Endothelial cell of umbilical vein (primary cell): ENCODE data around the gene PCDH11Y. TPM values are rescaled to one million over a fixed set of nuclear protein-coding genes. Genes with fewer than 3 reads are reported as not detected.
"Not testable (repeated sequence)": the region's sequence is repeated elsewhere in the genome, so short reads cannot be mapped to it uniquely, and the experiment has no call there.

Experiments
- BruUV-seq: library from RNA; stranded (reverse); fragments of 400-500 nt; replicated peaks from 2 replicates; lab custom pipeline; 2021; lab: Mats Ljungman, UMichigan
- CTCF ChIA-PET: fragments of 300-600, 350-600 bp; sonication (Branson Sonifier 250); formaldehyde crosslinking; loops from one replicate; lab custom pipeline; 2021; ENCODE audit warnings: antibody characterized with exemption, inconsistent platforms; lab: Charles Lee
- POLR2A ChIA-PET: fragments of 300-600, 350-600 bp; sonication (Branson Sonifier 250); formaldehyde crosslinking; loops from one replicate; lab custom pipeline; 2021; ENCODE audit warnings: antibody characterized with exemption, inconsistent platforms; lab: Charles Lee
- DNase-seq: peaks from one replicate; pipeline ENCODE4 v3.0.0-alpha.2; 2011; ENCODE audit warnings: low read depth, low spot score
- FAIRE-seq: peaks from 2 replicates; lab custom pipeline; 2011; peaks lifted over from hg19 to GRCh38; lab: Jason Lieb, UNC
- H2AFZ ChIP-seq: 2 replicates; pipeline ENCODE4 v1.6.0; 2012; ENCODE audit warnings: low read depth, low read length, control low read depth, inconsistent platforms
- H3K27ac ChIP-seq: 2 replicates; pipeline ENCODE4 v1.5.1; 2011; ENCODE audit warnings: low read depth, mild to moderate bottlenecking, control low read depth, low read length, moderate library complexity; ENCODE audit not compliant: insufficient read depth
- H3K27me3 ChIP-seq, 2 experiments: 2 replicates each; pipeline versions ENCODE4 v1.6.0 to v1.6.1; 2011; ENCODE audit warnings: low read length in 2 of 2, mixed read lengths in 1 of 2; ENCODE audit not compliant: control insufficient read depth in 2 of 2, insufficient read depth in 2 of 2
- H3K36me3 ChIP-seq, 2 experiments: 2 replicates in 1 of 2; 3 replicates in 1 of 2; pipeline ENCODE4 v1.5.1; 2011; ENCODE audit warnings: low read length in 2 of 2, mild to moderate bottlenecking in 1 of 2, moderate library complexity in 1 of 2; ENCODE audit not compliant: control insufficient read depth in 2 of 2, insufficient read depth in 2 of 2; ENCODE audit errors: extremely low read depth in 1 of 2
- H3K4me1 ChIP-seq: 3 replicates; pipeline ENCODE4 v1.5.1; 2011; ENCODE audit warnings: mild to moderate bottlenecking, low read length; ENCODE audit not compliant: control insufficient read depth, insufficient read depth; ENCODE audit errors: extremely low read depth
- H3K4me2 ChIP-seq: 2 replicates; pipeline ENCODE4 v1.6.1; 2011; ENCODE audit warnings: low read length, control low read depth, mixed read lengths; ENCODE audit not compliant: insufficient read depth
- H3K4me3 ChIP-seq, 3 experiments: fragments of 200-600 bp in 1 of 3; sonication (generic), shearing (Covaris generic) in 1 of 3; replicated peaks in 1 of 3; 2 replicates each; pipeline ENCODE4 v1.5.1; 2011 to 2016; ENCODE audit warnings: control low read depth in 3 of 3, low read length in 3 of 3, mild to moderate bottlenecking in 2 of 3, inconsistent platforms in 1 of 3, low read depth in 1 of 3, moderate library complexity in 1 of 3; ENCODE audit not compliant: insufficient read depth in 1 of 3
- H3K79me2 ChIP-seq: 2 replicates; pipeline ENCODE4 v1.6.0; 2012; ENCODE audit warnings: low read length, inconsistent platforms; ENCODE audit not compliant: control insufficient read depth, insufficient read depth
- H3K9ac ChIP-seq: replicated peaks from 2 replicates; pipeline ENCODE3; 2011; ENCODE audit warnings: low read length, control low read depth; ENCODE audit not compliant: insufficient read depth; ENCODE audit errors: extremely low read depth
- H3K9me1 ChIP-seq: replicated peaks from 3 replicates; pipeline ENCODE4 v1.6.0; 2011; ENCODE audit warnings: mild to moderate bottlenecking, low read length; ENCODE audit not compliant: control insufficient read depth, insufficient read depth; ENCODE audit errors: extremely low read depth
- H3K9me3 ChIP-seq: replicated peaks from 2 replicates; pipeline ENCODE4 v1.5.1; 2012; ENCODE audit warnings: low read length, inconsistent platforms; ENCODE audit not compliant: control insufficient read depth, insufficient read depth
- H4K20me1 ChIP-seq: replicated peaks from 2 replicates; pipeline ENCODE3; 2011; ENCODE audit warnings: mild to moderate bottlenecking, low read length; ENCODE audit not compliant: control insufficient read depth, insufficient read depth; ENCODE audit errors: extremely low read depth
- dilution Hi-C: fragments of 300-500 bp; cut with MboI; formaldehyde crosslinking; loops from one replicate; pipeline ENCODE4 v1.15.0; 2019; ENCODE audit warnings: low sequenced_read_pairs; ENCODE audit not compliant: extremely low pct_ligation_motif_present
- intact Hi-C: fragments of 100-400 bp; cut with micrococcal nuclease; formaldehyde crosslinking; loops from one replicate; pipeline ENCODE4 v1.10.0; 2022
- polyA plus RNA-seq, 4 experiments: library from polyadenylated mRNA; depleted of rRNA in 3 of 4; stranded (reverse) in 3 of 4; unstranded in 1 of 4; fragments of >200 nt; gene quantifications; 2 replicates each; pipeline versions ENCODE4 v1.2.1 to v1.2.3, GENCODE V29; 2011 to 2012; ENCODE audit warnings: missing spikeins in 1 of 4
- total RNA-seq: library from RNA; stranded (reverse); gene quantifications from 2 replicates; pipeline ENCODE4 v1.2.3, GENCODE V29; 2021

Gene PCDH11Y
- total and polyA plus RNA-seq, 2 donors (not counting 3 experiments of a cell fraction or from before 2014, with no cell fraction given), result not detected

DNA sequence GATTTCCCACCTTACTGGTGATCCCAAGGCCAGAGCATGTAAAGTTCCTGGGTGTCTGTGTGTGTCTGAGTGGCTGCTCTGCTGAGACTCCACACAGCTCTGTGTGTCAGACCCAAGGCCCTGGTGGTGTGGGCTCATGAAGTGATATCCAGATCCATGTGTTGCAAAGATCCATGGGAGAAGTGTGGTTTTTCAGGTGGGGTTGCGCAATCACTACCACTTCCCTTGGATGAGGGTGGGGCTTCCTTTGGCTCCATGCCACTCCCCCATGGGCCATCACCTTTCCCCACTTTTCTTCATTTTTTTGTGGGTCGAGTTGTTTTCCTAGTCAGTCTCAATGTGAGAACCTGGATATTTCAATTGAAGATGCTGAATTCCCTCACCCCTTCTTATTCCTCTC lies 182.9 kb downstream of the PCDH11Y start:
- H3K4me2 ChIP-seq, H3K9me3 ChIP-seq, H3K79me2 ChIP-seq, POLR2A ChIA-PET, H3K9me1 ChIP-seq, BruUV-seq, intact Hi-C loops, DNase-seq, FAIRE-seq, H3K4me1 ChIP-seq, H4K20me1 ChIP-seq, H2AFZ ChIP-seq, H3K27me3 ChIP-seq, H3K36me3 ChIP-seq, H3K9ac ChIP-seq, H3K4me3 ChIP-seq, H3K27ac ChIP-seq, dilution Hi-C loops, CTCF ChIA-PET: not testable (repeated sequence)

DNA sequence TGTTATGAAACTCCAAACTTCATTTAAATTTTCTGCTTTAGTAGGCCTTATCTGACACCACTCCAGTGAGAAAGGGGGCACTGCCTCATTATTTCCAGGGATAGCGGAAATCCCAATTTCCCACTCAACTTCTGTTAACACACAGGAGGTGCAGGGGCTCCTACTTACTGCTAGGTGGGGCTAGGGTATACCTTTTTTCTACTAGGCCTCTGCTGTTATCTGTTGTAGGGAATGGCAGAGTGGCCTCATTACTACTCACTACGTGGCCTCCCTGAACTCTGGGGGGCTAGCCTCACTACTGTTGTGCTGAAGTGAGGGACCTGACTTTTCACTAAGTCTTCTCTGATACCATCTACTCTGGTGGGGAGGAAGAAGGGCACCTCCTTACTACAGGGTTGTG lies 215.0 kb downstream of the PCDH11Y start:
- CTCF ChIA-PET, H3K27ac ChIP-seq, DNase-seq, H3K79me2 ChIP-seq, H3K4me2 ChIP-seq, H3K9me1 ChIP-seq, POLR2A ChIA-PET, H3K4me3 ChIP-seq, intact Hi-C loops, FAIRE-seq, H3K27me3 ChIP-seq, H4K20me1 ChIP-seq, H3K9ac ChIP-seq, H2AFZ ChIP-seq, BruUV-seq, H3K9me3 ChIP-seq, dilution Hi-C loops, H3K4me1 ChIP-seq, H3K36me3 ChIP-seq: not testable (repeated sequence)

DNA sequence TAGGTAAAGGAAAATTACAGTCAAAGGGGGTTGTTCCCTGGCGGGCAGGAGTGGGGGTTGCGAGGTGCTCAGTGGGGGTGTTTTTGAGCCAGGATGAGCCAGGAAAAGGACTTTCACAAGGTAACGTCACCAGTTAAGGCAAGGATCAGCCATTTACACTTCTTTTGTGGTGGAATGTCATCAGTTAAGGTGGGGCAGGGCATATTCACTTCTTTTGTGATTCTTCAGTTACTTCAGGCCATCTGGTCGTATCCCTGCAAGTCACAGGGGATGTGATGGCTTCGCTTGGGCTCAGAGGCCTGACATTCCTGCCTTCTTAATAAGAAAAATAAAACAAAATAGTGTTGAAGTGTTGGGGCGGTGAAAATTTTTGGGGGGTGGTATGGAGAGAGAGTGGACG lies 324.8 kb downstream of the PCDH11Y start:
- H3K9ac ChIP-seq, H3K4me1 ChIP-seq, FAIRE-seq, H3K36me3 ChIP-seq, dilution Hi-C loops, POLR2A ChIA-PET, H3K9me3 ChIP-seq, H3K4me3 ChIP-seq, H3K27ac ChIP-seq, H2AFZ ChIP-seq, intact Hi-C loops, BruUV-seq, H3K27me3 ChIP-seq, H3K4me2 ChIP-seq, H3K9me1 ChIP-seq, H4K20me1 ChIP-seq, H3K79me2 ChIP-seq, DNase-seq, CTCF ChIA-PET: not testable (repeated sequence)

DNA sequence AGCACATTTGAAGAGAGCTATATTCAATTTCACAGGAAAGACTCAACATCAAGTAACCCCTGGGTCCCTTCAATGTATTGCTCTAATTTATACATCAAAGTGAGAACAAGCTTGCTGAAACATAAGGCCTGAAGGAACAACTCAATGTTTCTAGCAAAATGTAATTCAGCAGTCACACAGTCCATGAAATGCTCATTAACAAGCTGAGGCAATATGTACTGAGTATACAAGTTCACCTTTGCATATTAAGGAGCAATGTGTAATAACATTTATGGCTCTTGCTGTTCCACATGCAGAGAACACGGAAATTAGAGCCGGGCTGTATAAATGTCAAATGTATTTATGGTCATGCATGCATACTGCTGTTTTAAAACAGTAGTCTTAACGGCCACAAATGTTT lies 342.1 kb downstream of the PCDH11Y start:
- H3K9me3 ChIP-seq, FAIRE-seq, dilution Hi-C loops, H3K4me2 ChIP-seq, intact Hi-C loops, H2AFZ ChIP-seq, H4K20me1 ChIP-seq, H3K27me3 ChIP-seq, H3K4me1 ChIP-seq, DNase-seq, H3K9ac ChIP-seq, BruUV-seq, H3K36me3 ChIP-seq, H3K79me2 ChIP-seq, H3K9me1 ChIP-seq, POLR2A ChIA-PET, CTCF ChIA-PET, H3K4me3 ChIP-seq, H3K27ac ChIP-seq: not testable (repeated sequence)
